ENCODE results near the gene CTAG1A.
"Not testable (repeated sequence)": the region's sequence is repeated elsewhere in the genome, so short reads cannot be mapped to it uniquely, and the experiment has no call there.

GRCh38 chrX:154584585-154585183 lies at the start of gene CTAG1A:
- not testable (repeated sequence) for TF ChIP-seq CTCF (conservative IDR thresholded peaks at IDR 0.05; ENCODE audit: low read depth, low read length); EZH2 (IDR thresholded peaks at IDR 0.05; ENCODE audit: borderline replicate concordance, low read depth, low read length, poor library complexity, severe bottlenecking)

All from A673 (cell line).